SK-N-SH (cell line): ENCODE results near the gene NBEA. TPM values are rescaled to one million over a fixed set of nuclear protein-coding genes. Genes with fewer than 3 reads are reported as not detected.

Experiments
- CTCF ChIA-PET: fragments of 300-600, 350-600 bp; formaldehyde crosslinking; extraction: SDS; loops from one replicate; lab custom pipeline; 2021; lab: Yijun Ruan, JAX
- POLR2A ChIA-PET: fragments of 350-600 bp; sonication (Branson Sonifier 250); formaldehyde crosslinking; extraction: SDS; loops from one replicate; lab custom pipeline; 2020; ENCODE audit warnings: antibody characterized with exemption, inconsistent platforms; lab: Yijun Ruan, JAX
- DNase-seq: peaks from one replicate; pipeline ENCODE4 v3.0.0; 2012
- H2AFZ ChIP-seq: fragments of 200-600 bp; sonication (generic); 2 replicates; pipeline ENCODE4 v1.8.1; 2016; ENCODE audit warnings: antibody characterized with exemption, mild to moderate bottlenecking, low read depth
- H3F3A ChIP-seq: fragments of 200-600 bp; sonication (generic); replicated peaks from 2 replicates; pipeline ENCODE3; 2016; ENCODE audit warnings: antibody characterized with exemption, mild to moderate bottlenecking; ENCODE audit not compliant: insufficient read depth
- H3K27ac ChIP-seq, 2 experiments: fragments of 200-500 bp in 1 of 2; fragments of 200-600 bp in 1 of 2; sonication (Bioruptor generic) in 1 of 2; sonication (generic), shearing (Covaris generic) in 1 of 2; 2 replicates each; pipeline versions ENCODE4 v1.5.1 to v1.6.1; 2014 to 2016; ENCODE audit warnings: low read depth in 2 of 2, inconsistent platforms in 1 of 2, low read length in 1 of 2, mild to moderate bottlenecking in 1 of 2, mixed read lengths in 1 of 2
- H3K27me3 ChIP-seq: fragments of 200-600 bp; sonication (generic), shearing (Covaris generic); 2 replicates; pipeline ENCODE4 v1.6.1; 2016; ENCODE audit warnings: mixed run types; ENCODE audit not compliant: insufficient read depth
- H3K36me3 ChIP-seq, 2 experiments: fragments of 200-500 bp in 1 of 2; fragments of 200-600 bp in 1 of 2; sonication (Bioruptor generic) in 1 of 2; sonication (generic) in 1 of 2; replicated peaks in 1 of 2; 2 replicates each; pipeline versions ENCODE3 to v1.5.1; 2014 to 2016; ENCODE audit warnings: low read length in 1 of 2, mild to moderate bottlenecking in 1 of 2; ENCODE audit not compliant: insufficient read depth in 2 of 2, control insufficient read depth in 1 of 2
- H3K4me1 ChIP-seq, 2 experiments: fragments of 200-500 bp in 1 of 2; fragments of 200-600 bp in 1 of 2; sonication (Bioruptor generic) in 1 of 2; sonication (generic), shearing (Covaris generic) in 1 of 2; 2 replicates each; pipeline versions ENCODE4 v1.5.1 to v1.6.1; 2014 to 2016; ENCODE audit warnings: low read depth in 1 of 2, low read length in 1 of 2, mixed run types in 1 of 2; ENCODE audit not compliant: insufficient read depth in 2 of 2, control insufficient read depth in 1 of 2
- H3K4me2 ChIP-seq: fragments of 200-600 bp; sonication (generic), shearing (Covaris generic); 2 replicates; pipeline ENCODE4 v1.6.1; 2017; ENCODE audit warnings: mixed run types
- H3K4me3 ChIP-seq, 2 experiments: fragments of 200-500 bp in 1 of 2; fragments of 200-600 bp in 1 of 2; sonication (Bioruptor generic) in 1 of 2; sonication (generic), shearing (Covaris generic) in 1 of 2; 2 replicates each; pipeline versions ENCODE4 v1.5.1 to v1.8.1; 2014 to 2016; ENCODE audit warnings: low read depth in 2 of 2, inconsistent platforms in 1 of 2, low read length in 1 of 2, mild to moderate bottlenecking in 1 of 2, mixed read lengths in 1 of 2, moderate library complexity in 1 of 2
- H3K79me2 ChIP-seq: fragments of 200-600 bp; sonication (generic); 2 replicates; pipeline ENCODE4 v1.8.1; 2017; ENCODE audit warnings: mild to moderate bottlenecking; ENCODE audit not compliant: insufficient read depth
- H3K9ac ChIP-seq: fragments of 200-600 bp; sonication (generic); 2 replicates; pipeline ENCODE4 v1.6.1; 2017; ENCODE audit warnings: mixed run types
- H3K9me2 ChIP-seq: fragments of 200-600 bp; sonication (generic); 2 replicates; pipeline ENCODE4 v1.6.1; 2017; ENCODE audit warnings: mixed run types
- H3K9me3 ChIP-seq: fragments of 200-600 bp; sonication (generic); 2 replicates; pipeline ENCODE4 v1.6.1; 2017; ENCODE audit warnings: mixed run types, mild to moderate bottlenecking, moderate library complexity
- H4K20me1 ChIP-seq: fragments of 200-600 bp; sonication (generic); 2 replicates; pipeline ENCODE4 v1.6.1; 2017; ENCODE audit warnings: mild to moderate bottlenecking, mixed run types; ENCODE audit not compliant: insufficient read depth
- RAD21 ChIP-seq: IDR thresholded peaks from 2 replicates; pipeline ENCODE4 v1.6.1; 2012; ENCODE audit warnings: mild to moderate bottlenecking, low read length
- REST ChIP-seq: IDR thresholded peaks from 2 replicates; pipeline ENCODE4 v1.6.1; 2012; ENCODE audit warnings: mild to moderate bottlenecking, low read depth, low read length, moderate library complexity
- ZBTB33 ChIP-seq: IDR thresholded peaks from 2 replicates; pipeline ENCODE4 v1.4.0; 2012; ENCODE audit warnings: low read depth, borderline replicate concordance
- WGBS: methylation state at CpG from one replicate; pipeline ENCODE4 v1.1.6; 2017; ENCODE audit warnings: low lambda C conversion rate; 5-methylcytosine and 5-hydroxymethylcytosine counted together
- polyA plus RNA-seq, 3 experiments: library from polyadenylated mRNA; depleted of rRNA; stranded (reverse); fragments of >200 nt; gene quantifications; 2 replicates each; pipeline ENCODE4 v1.2.3, GENCODE V29; 2012

NBEA gene
- polyA plus RNA-seq, 1 of the 3 experiments (the other 2 are of a cell fraction), result 12.3 TPM

GRCh38 chr13:35379663-35380062 is 437.6 kb downstream of the NBEA start (continued):
- no peak for TF ChIP-seq ZBTB33

GRCh38 chr13:35387682-35388250 is 445.7 kb downstream of the NBEA start:
- WGBS, result 57% methylated on average over 6 of the region's 6 CpGs

More at GRCh38 chr13:35387682-35388250, 445.7 kb downstream of the NBEA start:
- H3K4me3 ChIP-seq, result no peak overlapping the region
- no peaks in the 10 kb centered on the region for H3K9me2 ChIP-seq
- TF ChIP-seq REST, result no peak
- TF ChIP-seq RAD21, result peak; percentile 46
- POLR2A ChIA-PET, result no interaction called here
- no peak for DNase-seq
- no peaks in the 10 kb centered on the region for H4K20me1 ChIP-seq
- CTCF ChIA-PET, result interaction anchor here (1.1 kb wide), 2 partner anchors 80 to 402 kb away, joined by 3 to 4 read pairs; no protein-coding TSS in a partner anchor
- no peak overlapping the region for H3K9ac ChIP-seq
- no peak overlapping the region for H2AFZ ChIP-seq
- H3K79me2 ChIP-seq, result no peaks in the 10 kb centered on the region
- no peaks in the 10 kb centered on the region for H3K27me3 ChIP-seq
- H3K9me3 ChIP-seq, result no peaks in the 10 kb centered on the region
- H3K4me2 ChIP-seq, result no peak overlapping the region
- H3F3A ChIP-seq, result no peaks in the 10 kb centered on the region
- H3K27ac ChIP-seq, result peak overlapping the region in 1 of 2 experiments; percentile 97; a peak in 3 of 4 replicates
- H3K36me3 ChIP-seq, result no peaks in the 10 kb centered on the region
- H3K4me1 ChIP-seq, result peaks cover 0 to 26% of the 10 kb centered on the region in 2 experiments; a peak in 3 of 4 replicates
